PC-3 (cell line): ENCODE results near the gene NTF3.

Experiments used
- CTCF ChIP-seq: fragments of 300-600 bp; sonication (generic); conservative IDR thresholded peaks from 2 replicates; pipeline ENCODE4 v1.5.1; 2017; ENCODE audit warnings: antibody characterized with exemption, low read depth, mild to moderate bottlenecking, low read length
- EZH2 ChIP-seq: fragments of 300-600 bp; sonication (generic); IDR thresholded peaks from one replicate; pipeline ENCODE4 v1.6.1; 2017; ENCODE audit warnings: antibody characterized with exemption, mild to moderate bottlenecking, low read length; ENCODE audit not compliant: unreplicated experiment

- TF ChIP-seq CTCF, result no peak
- TF ChIP-seq EZH2, result no peak
These were observed 44.4 kb downstream of the NTF3 start for GRCh38 chr12:5476356-5476755.
